ENCODE measurements around the gene IBTK.

DNA sequence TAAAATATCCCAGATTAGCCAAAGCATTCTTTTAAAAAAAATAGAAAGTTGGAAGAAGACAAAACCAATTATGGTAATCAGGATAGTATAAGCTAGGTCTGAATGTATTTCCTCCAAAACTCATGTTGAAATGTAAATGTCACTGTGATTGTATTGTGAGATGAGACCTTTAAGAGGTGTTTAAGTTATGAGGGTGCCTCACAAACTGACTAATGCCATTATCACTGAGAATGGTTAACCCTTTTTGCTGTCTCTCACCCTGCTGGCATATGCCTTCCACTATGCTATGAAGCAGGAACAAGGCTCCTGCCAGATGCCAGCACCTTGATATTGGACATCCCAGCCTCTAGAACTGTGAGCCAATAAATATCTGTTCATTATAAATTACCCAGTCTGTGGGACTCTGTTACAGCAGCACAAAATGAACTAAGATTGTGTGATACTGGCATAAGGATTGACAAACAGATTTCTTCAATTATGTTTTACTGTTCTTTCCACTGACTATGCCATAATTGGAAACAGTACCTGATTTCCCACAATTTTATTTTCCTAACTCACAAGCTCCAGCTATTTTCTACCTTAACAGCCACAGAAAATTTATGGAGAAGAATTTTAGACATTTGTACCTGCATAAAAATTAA lies 63.8 kb downstream of the IBTK start:
- TF ChIP-seq, protein P1, sequence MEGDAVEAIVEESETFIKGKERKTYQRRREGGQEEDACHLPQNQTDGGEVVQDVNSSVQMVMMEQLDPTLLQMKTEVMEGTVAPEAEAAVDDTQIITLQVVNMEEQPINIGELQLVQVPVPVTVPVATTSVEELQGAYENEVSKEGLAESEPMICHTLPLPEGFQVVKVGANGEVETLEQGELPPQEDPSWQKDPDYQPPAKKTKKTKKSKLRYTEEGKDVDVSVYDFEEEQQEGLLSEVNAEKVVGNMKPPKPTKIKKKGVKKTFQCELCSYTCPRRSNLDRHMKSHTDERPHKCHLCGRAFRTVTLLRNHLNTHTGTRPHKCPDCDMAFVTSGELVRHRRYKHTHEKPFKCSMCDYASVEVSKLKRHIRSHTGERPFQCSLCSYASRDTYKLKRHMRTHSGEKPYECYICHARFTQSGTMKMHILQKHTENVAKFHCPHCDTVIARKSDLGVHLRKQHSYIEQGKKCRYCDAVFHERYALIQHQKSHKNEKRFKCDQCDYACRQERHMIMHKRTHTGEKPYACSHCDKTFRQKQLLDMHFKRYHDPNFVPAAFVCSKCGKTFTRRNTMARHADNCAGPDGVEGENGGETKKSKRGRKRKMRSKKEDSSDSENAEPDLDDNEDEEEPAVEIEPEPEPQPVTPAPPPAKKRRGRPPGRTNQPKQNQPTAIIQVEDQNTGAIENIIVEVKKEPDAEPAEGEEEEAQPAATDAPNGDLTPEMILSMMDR (IDR thresholded peaks at IDR 0.05): no peak
- TF ChIP-seq POLR2AphosphoS5 (IDR thresholded peaks at IDR 0.05): no peak
- no peak for TF ChIP-seq POLR2A (IDR thresholded peaks at IDR 0.05; ENCODE audit: low read depth)
- TF ChIP-seq EP300 (IDR thresholded peaks at IDR 0.05): no peak

All from esophagus muscularis mucosa (tissue), 4 donors.